Neuronal stem cell (in vitro differentiated cells): ENCODE data around the gene IL17A.

ENCODE experiments used
- DNase-seq: peaks from one replicate; pipeline ENCODE4 v3.0.0-alpha.2; 2013; ENCODE audit warnings: low spot score
- H2AFZ ChIP-seq: one replicate; pipeline ENCODE4 v1.6.1; 2013; ENCODE audit warnings: mild to moderate bottlenecking, low read length, inconsistent platforms
- H2AK5ac ChIP-seq: 2 replicates; pipeline ENCODE4 v1.6.1; 2013; ENCODE audit warnings: low read depth, mild to moderate bottlenecking, inconsistent platforms, low read length, moderate library complexity, mixed read lengths
- H2BK120ac ChIP-seq: 2 replicates; pipeline ENCODE4 v1.6.1; 2013; ENCODE audit warnings: low read depth, mild to moderate bottlenecking, inconsistent platforms, low read length, moderate library complexity, mixed read lengths
- H2BK12ac ChIP-seq: one replicate; pipeline ENCODE4 v1.6.1; 2013; ENCODE audit warnings: low read length, inconsistent platforms
- H2BK15ac ChIP-seq: 2 replicates; pipeline ENCODE4 v1.6.1; 2013; ENCODE audit warnings: mild to moderate bottlenecking, low read length, inconsistent platforms, mixed read lengths
- H2BK5ac ChIP-seq: one replicate; pipeline ENCODE4 v1.6.1; 2013; ENCODE audit warnings: inconsistent platforms, mild to moderate bottlenecking, low read length, moderate library complexity
- H3K14ac ChIP-seq: one replicate; pipeline ENCODE4 v1.6.1; 2013; ENCODE audit warnings: low read length, inconsistent platforms
- H3K18ac ChIP-seq: 2 replicates; pipeline ENCODE4 v1.6.1; 2013; ENCODE audit warnings: low read length, inconsistent platforms
- H3K23ac ChIP-seq: 2 replicates; pipeline ENCODE4 v1.6.1; 2013; ENCODE audit warnings: low read depth, mild to moderate bottlenecking, mixed read lengths, low read length, inconsistent platforms; ENCODE audit not compliant: poor library complexity
- H3K27ac ChIP-seq: replicated peaks from 3 replicates; pipeline ENCODE4 v1.5.1; 2013; ENCODE audit warnings: low read length, inconsistent platforms
- H3K27me3 ChIP-seq, 3 experiments: 2 replicates each; pipeline ENCODE4 v1.6.1; 2013; ENCODE audit warnings: low read length in 3 of 3, mild to moderate bottlenecking in 2 of 3, inconsistent platforms in 1 of 3, low read depth in 1 of 3, mixed read lengths in 1 of 3, moderate library complexity in 1 of 3; ENCODE audit not compliant: control insufficient read depth in 3 of 3, insufficient read depth in 3 of 3
- H3K36me3 ChIP-seq, 2 donors: replicated peaks in 1 of 2; 2 replicates each; pipeline ENCODE4 v1.6.1; 2013; ENCODE audit warnings: low read length in 2 of 2; ENCODE audit not compliant: control insufficient read depth in 2 of 2, insufficient read depth in 2 of 2
- H3K4ac ChIP-seq: 2 replicates; pipeline ENCODE4 v1.6.1; 2013; ENCODE audit warnings: inconsistent platforms, mild to moderate bottlenecking, low read length, moderate library complexity
- H3K4me1 ChIP-seq, 2 donors: 1 replicate in 1 of 2; 2 replicates in 1 of 2; pipeline ENCODE4 v1.6.1; 2013; ENCODE audit warnings: low read length in 2 of 2, low read depth in 1 of 2; ENCODE audit not compliant: control insufficient read depth in 2 of 2, insufficient read depth in 1 of 2
- H3K4me2 ChIP-seq: one replicate; pipeline ENCODE4 v1.6.1; 2013; ENCODE audit warnings: mild to moderate bottlenecking, low read length, inconsistent platforms; ENCODE audit not compliant: insufficient read depth, poor library complexity, severe bottlenecking
- H3K4me3 ChIP-seq, 2 donors: 2 replicates each; pipeline ENCODE4 v1.5.1; 2013; ENCODE audit warnings: low read length in 2 of 2, mild to moderate bottlenecking in 2 of 2, inconsistent platforms in 1 of 2, moderate library complexity in 1 of 2
- H3K79me1 ChIP-seq: one replicate; pipeline ENCODE4 v1.6.1; 2013; ENCODE audit warnings: low read depth, mild to moderate bottlenecking, inconsistent platforms, low read length, moderate library complexity
- H3K9ac ChIP-seq: one replicate; pipeline ENCODE4 v1.6.1; 2013; ENCODE audit warnings: mild to moderate bottlenecking, low read depth, low read length, inconsistent platforms; ENCODE audit not compliant: poor library complexity
- H3K9me3 ChIP-seq, 2 donors: replicated peaks in 1 of 2; 2 replicates each; pipeline versions ENCODE3 to v1.6.1; 2013; ENCODE audit warnings: low read length in 2 of 2, mild to moderate bottlenecking in 2 of 2, inconsistent platforms in 1 of 2, low read depth in 1 of 2, mixed read lengths in 1 of 2, moderate library complexity in 1 of 2; ENCODE audit not compliant: control insufficient read depth in 2 of 2, insufficient read depth in 1 of 2
- H4K8ac ChIP-seq: one replicate; pipeline ENCODE4 v1.6.1; 2013; ENCODE audit warnings: low read depth, mild to moderate bottlenecking, inconsistent platforms, low read length, moderate library complexity
- H4K91ac ChIP-seq: one replicate; pipeline ENCODE4 v1.6.1; 2013; ENCODE audit warnings: low read length, low read depth, mild to moderate bottlenecking, inconsistent platforms; ENCODE audit not compliant: poor library complexity
- WGBS, 2 donors: extraction: QIAGEN DNeasy Blood & Tissue Kit; methylation state at CpG; one replicate each; pipeline ENCODE4 v1.1.7; 2013; ENCODE audit warnings: missing lambda C conversion rate in 2 of 2, mixed read lengths in 1 of 2; ENCODE audit not compliant: insufficient read length in 2 of 2, insufficient replicate concordance in 1 of 2; ENCODE audit errors: extremely low coverage in 2 of 2; 5-methylcytosine and 5-hydroxymethylcytosine counted together

Gene IL17A

DNA sequence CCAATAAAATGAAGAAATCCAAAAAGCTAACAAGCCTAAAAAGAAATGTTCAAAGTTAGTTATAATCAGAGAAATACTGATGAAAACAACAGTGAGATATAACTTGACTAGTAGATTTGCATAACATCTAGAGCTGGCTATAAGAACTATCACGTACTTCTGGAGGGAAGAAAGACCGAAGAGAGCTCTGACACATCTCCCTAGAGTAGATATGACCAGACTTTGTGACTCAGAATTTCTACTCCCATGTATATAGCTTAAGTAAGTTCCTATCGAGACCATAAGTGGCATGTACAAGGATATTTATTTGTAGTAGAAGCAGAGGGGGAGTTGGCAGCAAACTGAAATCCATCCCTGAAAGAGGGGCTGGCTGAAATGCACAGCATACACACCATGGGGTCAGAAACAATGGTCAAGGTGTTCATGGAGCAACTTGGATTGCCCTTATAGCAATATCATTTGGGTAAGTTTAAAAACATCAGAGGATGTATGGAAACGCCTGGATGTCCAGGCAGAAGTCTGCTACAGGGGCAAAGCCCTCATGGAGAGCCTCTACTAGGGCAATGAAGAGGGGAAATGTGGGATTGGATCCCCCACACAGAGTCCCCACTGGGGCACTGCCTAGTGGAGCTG, 25.6 kb upstream of the IL17A start:
- Histone ChIP-seq H2BK120ac (no peak overlapping the region), H3K4me3 (no peak overlapping the region), H3K27me3 (no peaks in the 10 kb centered on the region), H2AFZ (no peak overlapping the region), H2BK12ac (no peak overlapping the region), H3K36me3 (no peaks in the 10 kb centered on the region), H3K23ac (no peak overlapping the region), H3K18ac (no peak overlapping the region), H4K91ac (no peak overlapping the region), H2BK15ac (no peak overlapping the region), H3K4me1 (peaks cover 0 to 6% of the 10 kb centered on the region in 2 donors), H3K9ac (no peak overlapping the region), H3K4ac (no peak overlapping the region), H2BK5ac (no peak overlapping the region), H3K27ac (no peak overlapping the region), H2AK5ac (no peak overlapping the region), H3K4me2 (no peak overlapping the region), H3K9me3 (no peaks in the 10 kb centered on the region), H3K14ac (no peak overlapping the region), H4K8ac (no peak overlapping the region), H3K79me1 (no peaks in the 10 kb centered on the region)
- WGBS, 2 donors: no CpG with 5 or more reads among the region's 4 CpGs
- no peak for DNase-seq

DNA sequence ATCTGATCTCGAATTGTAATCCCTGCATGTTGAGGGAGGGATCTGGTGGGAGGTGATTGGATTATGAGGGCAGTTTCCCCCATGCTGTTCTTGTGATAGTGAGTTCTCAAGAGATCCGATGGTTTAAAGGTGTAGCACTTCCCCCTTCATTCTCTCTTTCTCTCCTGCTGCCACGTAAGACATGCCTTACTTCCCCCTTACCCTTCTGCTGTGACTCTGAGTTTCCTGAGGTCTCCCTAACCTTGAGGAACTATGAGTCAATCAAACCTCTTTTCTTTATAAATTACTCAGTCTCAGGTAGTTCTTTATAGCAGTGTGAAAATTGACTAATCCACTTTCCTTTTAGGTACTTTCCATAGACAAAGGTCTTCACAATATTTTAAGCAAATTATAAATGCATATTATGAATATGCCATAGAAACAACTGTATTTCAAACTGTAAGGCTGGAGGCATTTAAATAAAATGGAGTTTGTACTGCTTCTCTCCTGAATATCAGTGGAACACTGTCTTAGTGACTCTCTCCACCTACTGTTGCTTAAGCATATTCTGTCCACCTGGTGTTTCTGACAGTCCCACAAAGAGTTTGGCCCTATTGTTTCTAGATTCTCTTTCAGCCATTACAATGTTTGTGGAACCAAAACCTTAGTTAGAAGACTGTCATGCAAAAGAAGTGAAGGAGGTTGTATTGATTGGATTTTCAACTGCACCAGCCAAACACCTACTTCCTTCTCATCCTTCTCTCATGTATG, 24.3 kb upstream of the IL17A start:
- DNase-seq: no peak
- H2BK12ac ChIP-seq: no peak overlapping the region
- no peak overlapping the region for H4K91ac ChIP-seq

DNA sequence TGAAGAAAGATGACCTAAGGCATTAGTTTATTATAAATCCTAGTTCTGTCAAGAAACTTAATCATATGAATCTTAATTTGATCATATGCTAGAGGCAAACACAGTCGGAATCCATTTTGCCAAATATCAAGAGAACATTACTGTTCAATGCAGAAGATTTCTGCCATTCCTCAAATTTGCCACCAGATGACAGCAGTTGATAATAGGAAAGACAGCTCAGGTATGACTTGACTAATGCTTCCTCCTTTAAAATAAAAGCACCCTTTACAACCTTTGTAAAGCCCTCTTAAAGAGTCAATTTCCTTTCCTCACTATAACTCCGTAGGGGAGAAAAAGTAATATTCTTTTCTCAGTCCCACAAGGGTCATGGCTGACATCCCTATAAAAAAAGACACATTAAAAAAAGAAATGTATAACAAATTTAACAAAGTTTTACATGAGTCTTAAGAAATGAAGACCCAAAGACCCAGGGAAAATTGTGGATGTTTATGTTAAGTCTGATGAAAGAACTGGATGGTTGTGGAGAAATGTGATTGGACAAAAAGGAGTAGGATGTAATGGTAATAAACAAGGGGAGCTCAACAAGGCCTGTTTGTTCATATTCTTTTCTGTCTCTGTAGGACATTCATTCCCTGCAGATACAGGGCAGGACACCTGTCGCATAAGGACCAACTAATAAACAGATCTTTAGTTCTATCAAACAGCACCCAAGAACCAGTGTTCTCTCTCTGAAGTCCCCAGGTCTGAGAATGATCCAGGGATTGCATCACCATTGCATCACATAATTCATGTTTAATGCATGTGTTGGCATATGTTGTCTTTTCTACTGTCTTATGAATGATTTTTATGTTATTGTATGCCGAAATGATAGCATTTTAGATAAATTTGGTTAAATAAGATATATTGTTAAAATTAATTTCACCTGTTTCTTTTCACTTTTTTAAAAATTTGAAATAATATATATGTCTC, 23.0 kb upstream of the IL17A start:
- Histone ChIP-seq H3K14ac (no peak overlapping the region), H3K4me3 (no peak overlapping the region), H3K27me3 (no peaks in the 10 kb centered on the region), H4K91ac (no peak overlapping the region), H3K36me3 (no peaks in the 10 kb centered on the region), H3K4me2 (no peak overlapping the region), H2AFZ (no peak overlapping the region), H4K8ac (no peak overlapping the region), H3K9ac (no peak overlapping the region), H3K4ac (no peak overlapping the region), H3K18ac (no peak overlapping the region), H3K9me3 (no peaks in the 10 kb centered on the region), H2BK5ac (no peak overlapping the region), H2BK120ac (no peak overlapping the region), H3K27ac (no peak overlapping the region), H2BK15ac (no peak overlapping the region), H2AK5ac (no peak overlapping the region), H3K23ac (no peak overlapping the region), H2BK12ac (no peak overlapping the region), H3K79me1 (no peaks in the 10 kb centered on the region), H3K4me1 (no peaks in the 10 kb centered on the region)
- WGBS, 2 donors: no CpG with 5 or more reads among the region's 4 CpGs
- no peak for DNase-seq

More for the DNA sequence above, 24.3 kb upstream of the IL17A start:
- H3K18ac ChIP-seq: no peak overlapping the region
- no peak overlapping the region for H4K8ac ChIP-seq
- no peak overlapping the region for H3K27ac ChIP-seq
- no peaks in the 10 kb centered on the region for H3K27me3 ChIP-seq
- H3K79me1 ChIP-seq: no peaks in the 10 kb centered on the region
- H2AFZ ChIP-seq: no peak overlapping the region
- peaks cover 0 to 2% of the 10 kb centered on the region in 2 donors for H3K4me1 ChIP-seq
- no peak overlapping the region for H2AK5ac ChIP-seq
- H3K14ac ChIP-seq: no peak overlapping the region
- no peak overlapping the region for H2BK120ac ChIP-seq
- no peaks in the 10 kb centered on the region for H3K9me3 ChIP-seq
- no peak overlapping the region for H3K4ac ChIP-seq
- no peak overlapping the region for H3K9ac ChIP-seq
- WGBS, 2 donors: no CpG with 5 or more reads among the region's 3 CpGs
- H2BK15ac ChIP-seq: no peak overlapping the region
- H3K23ac ChIP-seq: no peak overlapping the region
- no peaks in the 10 kb centered on the region for H3K36me3 ChIP-seq
- H3K4me3 ChIP-seq: no peak overlapping the region
- no peak overlapping the region for H2BK5ac ChIP-seq
- H3K4me2 ChIP-seq: no peak overlapping the region
